Fibroblast of skin of left quadriceps (primary cell): ENCODE measurements around the gene NUBP1.
"Not testable (repeated sequence)": the region's sequence is repeated elsewhere in the genome, so short reads cannot be mapped to it uniquely, and the experiment has no call there.

ENCODE experiments used
- DNase-seq, 2 experiments: peaks; one replicate each; pipeline ENCODE4 v3.0.0-alpha.2; 2013; ENCODE audit warnings: low read depth in 2 of 2

NUBP1 gene

GRCh38 chr16:10751291-10751697 lies 7.7 kb downstream of the NUBP1 start:
- DNase-seq: no peak

DNA sequence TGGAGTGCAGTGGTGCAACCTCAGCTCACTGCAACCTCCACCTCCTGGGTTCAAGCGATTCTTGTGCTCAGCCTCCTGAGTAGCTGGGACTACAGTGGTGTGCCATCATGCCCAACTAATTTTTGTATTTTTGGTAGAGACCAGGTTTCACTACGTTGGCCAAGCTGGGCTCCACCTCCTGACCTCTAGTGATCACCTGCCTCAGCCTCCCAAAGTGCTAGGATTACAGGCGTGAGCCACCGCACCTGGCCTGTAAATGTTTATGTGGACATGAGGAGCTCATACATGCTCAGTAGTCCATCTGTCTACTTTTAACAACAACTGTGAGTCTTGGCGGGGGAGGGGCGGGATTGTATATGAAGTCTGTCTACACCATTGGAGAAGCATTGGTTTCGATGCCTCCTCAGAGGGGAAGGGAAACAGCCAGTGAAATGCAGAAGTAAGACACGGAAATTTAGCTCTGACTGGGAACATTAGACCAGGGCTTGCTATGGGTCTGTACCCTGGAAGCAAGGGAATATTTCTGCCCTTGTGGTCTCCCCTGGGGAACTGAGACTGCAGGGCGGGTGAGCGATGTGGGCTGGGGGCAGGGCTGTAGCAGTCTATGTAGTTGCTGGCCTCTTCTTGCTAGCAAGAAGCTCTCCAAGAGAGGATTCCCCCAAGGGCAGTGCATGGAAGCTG lies 9.3 kb downstream of the NUBP1 start:
- no peak for DNase-seq

- no peak for DNase-seq
Observed at GRCh38 chr16:10753670-10754069, 10.0 kb downstream of the NUBP1 start.

DNA sequence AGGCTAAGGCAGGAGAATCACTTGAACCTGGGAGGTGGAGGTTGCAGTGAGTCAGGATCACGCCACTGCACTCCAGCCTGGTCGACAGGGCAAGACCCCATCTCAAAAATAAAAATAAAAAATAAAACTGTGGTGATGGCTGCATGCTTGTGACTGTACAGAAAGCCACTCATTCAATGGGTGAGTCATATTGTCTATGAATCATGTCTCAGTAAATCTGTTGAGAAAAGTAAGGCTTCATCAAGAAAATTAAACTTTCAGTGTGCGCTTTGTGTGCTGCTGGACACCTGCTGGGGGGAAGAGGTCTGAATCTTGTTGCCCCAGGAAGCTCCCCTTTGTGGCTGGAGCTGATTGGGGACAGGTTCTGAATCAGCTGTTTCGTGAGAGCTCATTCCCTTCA lies 11.3 kb downstream of the NUBP1 start:
- DNase-seq: no peak

DNA sequence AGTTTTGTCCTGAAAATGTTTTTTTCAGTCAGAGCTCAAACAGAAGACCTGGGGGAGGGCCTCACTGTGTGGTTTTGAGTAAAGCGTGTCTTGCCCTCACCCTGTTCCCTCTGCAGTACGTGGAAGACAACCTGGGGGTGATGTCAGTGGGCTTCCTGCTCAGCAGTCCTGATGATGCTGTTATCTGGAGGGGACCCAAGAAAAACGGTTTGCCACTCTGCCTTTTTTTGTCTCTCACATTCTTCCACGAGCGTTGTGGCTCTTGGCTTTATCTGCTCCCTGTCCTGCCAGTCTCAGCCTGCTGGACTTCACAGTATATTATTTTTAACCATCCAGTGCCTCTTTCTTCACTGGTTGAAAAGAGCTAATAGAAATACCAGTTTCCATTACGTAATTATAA lies 12.9 kb downstream of the NUBP1 start:
- DNase-seq: no peak

DNA sequence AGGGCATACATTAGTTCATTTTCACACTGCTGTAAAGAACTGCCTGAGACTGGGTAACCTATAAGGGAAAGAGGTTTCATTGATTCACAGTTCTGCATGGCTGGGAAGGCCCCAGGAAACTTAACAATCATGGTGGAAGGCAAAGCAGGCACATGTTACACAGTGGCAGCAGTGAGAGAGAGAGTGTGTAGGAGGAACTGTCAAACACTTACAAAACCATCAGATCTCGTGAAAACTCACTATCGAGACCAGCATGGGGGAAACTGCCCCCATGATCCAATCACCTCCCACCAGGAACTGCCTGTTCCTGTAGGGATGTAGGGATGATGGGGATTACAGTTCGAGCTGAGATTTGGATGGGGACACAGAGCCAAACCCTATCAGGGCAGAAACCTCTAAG lies 17.2 kb downstream of the NUBP1 start:
- DNase-seq: no peak

GRCh38 chr16:10761373-10761772 lies 17.7 kb downstream of the NUBP1 start:
- DNase-seq: no peak

- DNase-seq: no peak
Observed at GRCh38 chr16:10762336-10763016, 18.8 kb downstream of the NUBP1 start.

DNA sequence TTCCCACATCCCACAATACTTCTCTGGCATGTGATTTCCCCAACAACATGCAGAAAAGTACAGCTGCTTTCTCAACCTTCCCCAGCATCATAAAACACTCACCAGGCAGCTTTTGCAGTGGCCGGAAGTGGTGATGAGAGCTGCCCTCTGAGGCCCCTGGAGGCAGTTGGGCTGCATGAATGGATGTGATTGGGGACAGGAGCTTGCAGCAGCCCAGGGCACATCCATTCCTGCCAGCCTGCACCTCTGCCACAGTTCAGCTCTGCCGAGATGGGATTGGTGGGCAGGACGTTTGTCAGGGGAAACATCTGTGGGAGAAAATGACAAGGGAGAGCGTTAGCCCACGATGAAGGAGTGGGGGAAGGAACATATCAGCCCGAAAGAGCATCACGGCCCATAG lies 19.8 kb downstream of the NUBP1 start:
- no peak for DNase-seq

GRCh38 chr16:10765772-10766171 lies 22.1 kb downstream of the NUBP1 start:
- no peak for DNase-seq

DNA sequence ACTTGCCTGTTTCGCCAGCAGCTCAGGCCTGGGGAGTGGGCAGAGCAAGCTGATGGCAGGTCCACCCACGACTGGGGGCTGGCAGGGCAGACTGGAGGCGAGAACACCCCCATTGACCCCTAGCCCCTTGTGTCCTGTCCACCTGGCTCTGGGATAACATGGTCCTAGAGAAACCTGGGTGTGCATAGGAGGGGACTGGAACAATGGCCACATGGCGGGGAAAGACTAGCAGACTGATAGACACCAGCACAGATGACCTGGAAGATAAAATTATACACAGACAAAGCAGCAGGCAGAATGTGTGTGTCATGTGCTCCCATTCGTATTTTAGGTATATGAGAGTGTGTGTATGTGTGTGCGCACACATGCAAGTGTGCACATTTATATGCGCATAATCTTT lies 23.5 kb downstream of the NUBP1 start:
- DNase-seq: no peak

DNA sequence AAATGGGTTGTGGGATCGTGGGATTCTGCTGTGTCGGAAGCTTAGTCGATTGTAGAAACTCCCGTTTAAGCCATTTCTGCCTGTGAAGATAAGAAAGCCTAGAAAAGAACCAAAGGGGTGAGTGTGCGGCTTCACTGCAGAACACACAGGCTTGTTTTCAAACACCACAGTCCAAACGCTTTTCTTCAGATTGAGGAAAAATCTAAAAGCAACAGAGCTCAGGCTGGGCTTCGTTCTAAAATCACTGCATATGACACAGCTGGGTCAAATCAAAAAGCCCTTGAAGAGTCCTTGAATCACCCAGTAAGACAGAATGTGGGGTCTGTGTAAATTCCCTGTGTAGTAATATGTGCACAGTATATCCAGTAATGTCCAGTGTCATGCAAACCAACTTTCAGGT lies 25.7 kb downstream of the NUBP1 start:
- no peak for DNase-seq

- DNase-seq: no peak
Observed at GRCh38 chr16:10770907-10771306, 27.3 kb downstream of the NUBP1 start.

- no peak for DNase-seq
Observed at GRCh38 chr16:10776280-10776679, 32.6 kb downstream of the NUBP1 start.

GRCh38 chr16:10776923-10777322 lies 33.3 kb downstream of the NUBP1 start:
- not testable (repeated sequence) for DNase-seq

DNA sequence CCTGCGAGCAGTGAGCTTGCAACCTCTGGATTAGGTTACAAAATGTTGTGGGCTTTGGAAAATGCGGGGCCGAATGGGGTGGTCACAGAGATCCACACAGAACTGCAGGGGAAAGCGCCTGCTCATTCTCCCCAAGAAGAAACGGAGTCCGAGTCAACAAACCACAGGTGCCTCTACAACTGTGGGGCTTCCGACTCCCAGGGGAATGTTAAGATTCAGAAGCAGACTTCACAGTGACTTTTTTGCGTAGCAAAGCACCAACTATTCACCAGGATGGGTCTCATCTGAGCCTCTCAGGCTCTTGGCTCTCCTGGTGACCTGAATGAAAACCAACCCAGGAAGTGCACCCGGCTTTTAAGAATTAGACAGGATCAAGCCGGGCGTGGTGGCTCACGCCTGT lies 33.7 kb downstream of the NUBP1 start:
- no peak for DNase-seq

DNA sequence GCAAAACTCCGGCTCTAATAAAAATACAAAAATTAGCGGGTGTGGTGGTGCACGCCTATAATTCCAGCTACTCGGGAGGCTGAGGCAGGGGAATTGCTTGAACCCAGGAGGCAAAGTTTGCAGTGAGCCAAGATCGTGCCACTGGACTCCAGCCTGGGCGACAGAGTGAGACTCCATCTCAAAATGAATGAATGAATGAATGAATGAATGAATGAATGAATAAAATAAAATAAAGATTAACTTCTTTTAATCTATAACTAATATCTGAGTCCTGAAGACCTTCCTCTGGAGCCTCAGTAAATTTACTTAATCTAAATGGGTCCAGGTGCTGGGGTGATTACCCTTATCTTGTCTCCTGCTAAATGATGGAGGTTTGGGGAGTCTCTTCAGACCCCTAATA lies 36.3 kb downstream of the NUBP1 start:
- DNase-seq: not testable (repeated sequence)

- DNase-seq: no peak
Observed at GRCh38 chr16:10780628-10781027, 37.0 kb downstream of the NUBP1 start.

DNA sequence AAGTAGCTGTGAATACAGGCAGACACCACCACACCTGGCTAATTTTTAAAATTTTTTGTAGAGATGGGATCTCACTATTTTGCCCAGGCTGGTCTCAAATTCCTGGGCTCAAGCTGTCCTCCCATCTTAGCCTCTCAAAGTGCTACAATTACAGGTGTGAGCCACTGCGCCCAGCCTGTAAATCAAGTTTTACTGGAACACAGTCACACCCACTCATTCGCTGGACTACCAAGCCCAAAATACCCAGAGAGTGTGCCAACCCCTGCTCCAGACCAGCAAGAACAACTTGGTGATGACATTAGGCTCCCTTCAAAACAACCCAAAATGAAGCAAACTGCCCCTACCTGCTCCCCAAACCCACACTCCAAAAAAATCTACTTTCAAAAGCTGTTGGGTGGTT lies 39.0 kb downstream of the NUBP1 start:
- no peak for DNase-seq

GRCh38 chr16:10787304-10787703 lies 43.7 kb downstream of the NUBP1 start:
- DNase-seq: no peak

- DNase-seq: not testable (repeated sequence)
Observed at GRCh38 chr16:10788630-10789029, 45.0 kb downstream of the NUBP1 start.

DNA sequence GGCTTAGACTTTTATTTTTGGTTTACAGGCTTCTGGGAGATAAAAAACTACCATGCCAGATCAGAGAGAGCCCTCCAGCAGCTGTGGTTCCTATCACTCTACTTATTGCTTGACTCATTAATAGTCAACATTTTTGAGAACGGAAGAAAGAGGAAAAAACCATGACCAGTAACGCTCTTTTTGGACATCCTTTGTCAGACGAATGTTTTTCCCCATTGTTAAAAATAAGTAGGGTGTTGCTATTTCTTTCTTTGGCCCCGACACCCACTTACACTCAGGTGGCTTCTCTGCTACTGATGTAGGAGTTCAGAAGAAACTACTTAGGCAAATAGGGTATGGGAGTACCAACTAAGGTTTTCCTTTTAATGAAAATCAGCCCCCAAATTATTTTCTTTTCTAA lies 47.4 kb downstream of the NUBP1 start:
- no peak for DNase-seq

- DNase-seq: no peak
Observed at GRCh38 chr16:10799736-10800135, 56.1 kb downstream of the NUBP1 start.

DNA sequence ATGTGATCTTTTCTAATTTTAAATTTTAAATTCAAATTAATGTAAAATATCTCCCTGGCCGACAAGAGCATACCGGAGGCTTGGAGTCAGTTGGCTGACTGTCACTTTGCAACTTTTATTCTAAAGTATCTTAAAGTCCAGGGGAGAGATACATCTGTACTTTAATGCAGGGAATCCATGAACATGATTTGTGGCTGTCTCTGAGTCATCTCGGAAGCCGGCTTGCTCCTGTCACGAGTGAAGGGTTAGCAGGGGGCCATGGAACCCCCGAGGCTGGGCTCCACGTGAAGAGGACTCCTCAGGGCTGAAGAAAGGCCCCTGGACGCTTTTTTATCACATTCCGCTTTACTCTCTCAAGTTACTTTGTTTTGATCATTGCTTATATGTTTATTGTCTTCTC lies 61.7 kb downstream of the NUBP1 start:
- DNase-seq: no peak
